Peyer's patch (tissue), 4 donors: ENCODE data around the gene TKFC. TPM values are rescaled to one million over a fixed set of nuclear protein-coding genes. Genes with fewer than 3 reads are reported as not detected.

Experiments used
- DNase-seq, 3 donors: peaks; one replicate each; pipeline ENCODE4 v3.0.0-alpha.2; 2017 to 2019
- H3K27ac ChIP-seq, 4 donors: fragments of 200-600 bp; sonication (generic); one replicate each; pipeline ENCODE4 v1.5.1; 2016 to 2019
- H3K27me3 ChIP-seq, 2 donors: fragments of 200-600 bp; sonication (generic); one replicate each; pipeline ENCODE4 v1.5.1; 2019
- H3K36me3 ChIP-seq, 3 donors: fragments of 200-600 bp; sonication (generic); one replicate each; pipeline ENCODE4 v1.5.1; 2016 to 2019
- H3K4me1 ChIP-seq, 4 donors: fragments of 200-600 bp; sonication (generic); one replicate each; pipeline ENCODE4 v1.5.1; 2016 to 2019
- H3K4me3 ChIP-seq, 4 donors: fragments of 200-600 bp; sonication (generic); 1 replicate in 3 of 4; 2 replicates in 1 of 4; pipeline ENCODE4 v1.5.1; 2016 to 2019; ENCODE audit warnings: mild to moderate bottlenecking in 1 of 4
- H3K9me3 ChIP-seq, 4 donors: fragments of 200-600 bp; sonication (generic); one replicate each; pipeline ENCODE4 v1.5.1; 2016 to 2019; ENCODE audit warnings: mild to moderate bottlenecking in 1 of 4
- CTCF ChIP-seq, 6 experiments: fragments of 450-650 bp in 4 of 6; fragments of 200-600 bp in 2 of 6; sonication (generic) in 1 of 6; IDR thresholded peaks; one replicate each; pipeline ENCODE4 v1.5.1; 2017 to 2019; ENCODE audit warnings: antibody characterized with exemption in 6 of 6, mild to moderate bottlenecking in 3 of 6, moderate library complexity in 1 of 6
- POLR2A ChIP-seq, 2 donors: fragments of 450-650 bp; IDR thresholded peaks; one replicate each; pipeline ENCODE4 v1.5.1; 2017; ENCODE audit warnings: antibody characterized with exemption in 2 of 2, mild to moderate bottlenecking in 2 of 2, moderate library complexity in 2 of 2
- total RNA-seq, 4 donors: library from RNA; depleted of rRNA; stranded (reverse); fragments of >200 nt; gene quantifications; one replicate each; pipeline ENCODE4 v1.1.0, GENCODE V29; 2016

TKFC gene
- total RNA-seq, 4 donors from 2014 or later: 172 to 755 (median 689) TPM

GRCh38 chr11:61333550-61334433, 764 bp downstream of the TKFC start:
- TF ChIP-seq POLR2A (IDR thresholded peaks at IDR 0.05) (no peak), CTCF (IDR thresholded peaks at IDR 0.05) (no peak)
- DNase-seq: no peak
- peak overlapping the region; percentile 79 to 91 (median 84) for H3K4me3 ChIP-seq
- peaks cover 0 to 32% (median 0%) of the 10 kb centered on the region in 3 donors for H3K36me3 ChIP-seq
- peaks cover 6 to 31% (median 11%) of the 10 kb centered on the region in 4 donors for H3K4me1 ChIP-seq
- peak overlapping the region; percentile 88 to 98 (median 94) for H3K27ac ChIP-seq
- H3K27me3 ChIP-seq: no peaks in the 10 kb centered on the region
- no peaks in the 10 kb centered on the region for H3K9me3 ChIP-seq

- peak in 2 of 3 donors; percentile 82 to 86 for DNase-seq
- H3K9me3 ChIP-seq: no peaks in the 10 kb centered on the region
- H3K4me1 ChIP-seq: peaks cover 6 to 31% (median 11%) of the 10 kb centered on the region in 4 donors
- TF ChIP-seq POLR2A (IDR thresholded peaks at IDR 0.05): peak; percentile 91 to 95
- TF ChIP-seq CTCF (IDR thresholded peaks at IDR 0.05): peak in 1 of 6 experiments; percentile 10
- peak overlapping the region; percentile 56 to 98 (median 94) for H3K27ac ChIP-seq
- H3K27me3 ChIP-seq: no peaks in the 10 kb centered on the region
- H3K4me3 ChIP-seq: peak overlapping the region in 3 of 4 donors; percentile 7 to 91 (median 53)
- H3K36me3 ChIP-seq: peaks cover 0 to 32% (median 0%) of the 10 kb centered on the region in 3 donors
Observed at GRCh38 chr11:61334434-61335354, 1.7 kb downstream of the TKFC start.

GRCh38 chr11:61335355-61335710, 2.3 kb downstream of the TKFC start:
- Histone ChIP-seq H3K27me3 (no peaks in the 10 kb centered on the region), H3K4me3 (peak overlapping the region in 2 of 4 donors; percentile 53 to 91), H3K9me3 (no peaks in the 10 kb centered on the region), H3K36me3 (peaks cover 0 to 32% (median 0%) of the 10 kb centered on the region in 3 donors), H3K4me1 (peaks cover 6 to 31% (median 11%) of the 10 kb centered on the region in 4 donors), H3K27ac (peak overlapping the region; percentile 56 to 97 (median 77))
- peak in 1 of 3 donors; percentile 45 for DNase-seq
- TF ChIP-seq POLR2A (IDR thresholded peaks at IDR 0.05): no peak
- no peak for TF ChIP-seq CTCF (IDR thresholded peaks at IDR 0.05)

GRCh38 chr11:61336171-61336935, 3.3 kb downstream of the TKFC start:
- Histone ChIP-seq H3K36me3 (peaks cover 0 to 41% (median 0%) of the 10 kb centered on the region in 3 donors), H3K27ac (peak overlapping the region; percentile 56 to 97 (median 77)), H3K4me1 (peaks cover 4 to 23% (median 10%) of the 10 kb centered on the region in 4 donors), H3K27me3 (no peaks in the 10 kb centered on the region), H3K4me3 (peak overlapping the region in 2 of 4 donors; percentile 53 to 91), H3K9me3 (no peaks in the 10 kb centered on the region)
- TF ChIP-seq CTCF (IDR thresholded peaks at IDR 0.05) (peak; percentile 98 to 99 (median 98)), POLR2A (IDR thresholded peaks at IDR 0.05) (no peak)
- peak; percentile 83 to 93 (median 88) for DNase-seq
